GM23248 (cell line): ENCODE data around the gene PPFIA2. TPM values are rescaled to one million over a fixed set of nuclear protein-coding genes. Genes with fewer than 3 reads are reported as not detected.
A peak's percentile ranks its signal among the peaks of the same experiment; 100 is the strongest.

Source experiments
- DNase-seq: peaks from one replicate; pipeline ENCODE4 v3.0.0-alpha.2; 2015
- H2AFZ ChIP-seq: fragments of 200-600 bp; sonication (generic); 2 replicates; pipeline ENCODE4 v1.6.1; 2016; ENCODE audit warnings: antibody characterized with exemption
- H3F3A ChIP-seq: fragments of 200-600 bp; sonication (generic); 2 replicates; pipeline ENCODE4 v1.6.1; 2016; ENCODE audit warnings: mild to moderate bottlenecking, antibody characterized with exemption, mixed run types; ENCODE audit not compliant: insufficient read depth
- H3K27ac ChIP-seq: fragments of 200-600 bp; sonication (generic); 2 replicates; pipeline ENCODE4 v1.5.1; 2016; ENCODE audit warnings: mild to moderate bottlenecking
- H3K27me3 ChIP-seq: fragments of 200-600 bp; sonication (generic); replicated peaks from 2 replicates; pipeline ENCODE4 v1.6.1; 2016; ENCODE audit warnings: mild to moderate bottlenecking; ENCODE audit not compliant: insufficient read depth
- H3K36me3 ChIP-seq: fragments of 200-600 bp; sonication (generic); 2 replicates; pipeline ENCODE4 v1.6.1; 2016; ENCODE audit warnings: low read depth, mild to moderate bottlenecking
- H3K4me1 ChIP-seq: fragments of 200-600 bp; sonication (generic); 2 replicates; pipeline ENCODE4 v1.6.1; 2016; ENCODE audit warnings: mild to moderate bottlenecking; ENCODE audit not compliant: insufficient read depth
- H3K4me2 ChIP-seq: fragments of 200-600 bp; sonication (generic); one replicate; pipeline ENCODE4 v1.6.1; 2016; ENCODE audit warnings: mild to moderate bottlenecking; ENCODE audit not compliant: unreplicated experiment
- H3K4me3 ChIP-seq: fragments of 200-600 bp; sonication (generic); 2 replicates; pipeline ENCODE4 v1.5.1; 2016; ENCODE audit warnings: mild to moderate bottlenecking
- H3K79me2 ChIP-seq: fragments of 200-600 bp; sonication (generic); 2 replicates; pipeline ENCODE4 v1.6.1; 2016; ENCODE audit warnings: mild to moderate bottlenecking; ENCODE audit not compliant: insufficient read depth
- H3K9ac ChIP-seq: fragments of 200-600 bp; sonication (generic); 2 replicates; pipeline ENCODE4 v1.6.1; 2016; ENCODE audit warnings: mild to moderate bottlenecking
- H3K9me2 ChIP-seq: fragments of 200-600 bp; sonication (generic); 2 replicates; pipeline ENCODE4 v1.6.1; 2016; ENCODE audit warnings: mixed run types, mild to moderate bottlenecking, moderate library complexity; ENCODE audit not compliant: insufficient read depth
- H3K9me3 ChIP-seq: fragments of 200-600 bp; sonication (generic); one replicate; pipeline ENCODE4 v1.6.1; 2017; ENCODE audit warnings: low read depth
- H4K20me1 ChIP-seq: fragments of 200-600 bp; sonication (generic); 2 replicates; pipeline ENCODE4 v1.6.0; 2016; ENCODE audit not compliant: insufficient read depth
- EZH2 ChIP-seq: fragments of 200-600 bp; sonication (generic); IDR thresholded peaks from 2 replicates; pipeline ENCODE4 v1.6.1; 2018; ENCODE audit warnings: antibody characterized with exemption, mild to moderate bottlenecking; ENCODE audit not compliant: insufficient read depth, poor library complexity, severe bottlenecking
- EZH2phosphoT487 ChIP-seq: fragments of 200-600 bp; sonication (generic); IDR thresholded peaks from 2 replicates; pipeline ENCODE4 v1.6.1; 2018; ENCODE audit warnings: antibody characterized with exemption, moderate library complexity, mild to moderate bottlenecking, low read depth; ENCODE audit not compliant: insufficient read depth
- WGBS, 2 experiments: methylation state at CpG; one replicate each; pipeline ENCODE4 v1.1.6; 2015 to 2017; ENCODE audit warnings: low lambda C conversion rate in 2 of 2, low coverage in 1 of 2; ENCODE audit errors: missing lambda C conversion rate in 2 of 2; 5-methylcytosine and 5-hydroxymethylcytosine counted together
- in situ Hi-C: fragments of 300-500 bp; cut with MboI; formaldehyde crosslinking; loops from 2 replicates; pipeline ENCODE4 v1.15.0; 2020
- polyA plus RNA-seq: library from polyadenylated mRNA; unstranded; fragments of >200 nt; fragmentation: Nextera tagmentation; extraction: Ambion mirVana; gene quantifications from 2 replicates; pipeline ENCODE4 v1.2.1, GENCODE V29; 2016
- total RNA-seq: library from RNA; depleted of rRNA; stranded (reverse); fragments of >200 nt; shearing (Covaris generic); gene quantifications from 2 replicates; pipeline ENCODE4 v1.2.3, GENCODE V29; 2014

The PPFIA2 gene
- total and polyA plus RNA-seq, 2 experiments from 2014 or later = not detected

GRCh38 chr12:81792666-81793065, 33.5 kb upstream of the PPFIA2 start:
- in situ Hi-C loops = no loop called here
- no peak for DNase-seq
- no peaks in the 10 kb centered on the region for H3K9me2 ChIP-seq
- no peak overlapping the region for H2AFZ ChIP-seq
- H3K27me3 ChIP-seq = no peaks in the 10 kb centered on the region
- no peak for TF ChIP-seq EZH2
- TF ChIP-seq EZH2phosphoT487 = no peak
- no peaks in the 10 kb centered on the region for H3K4me1 ChIP-seq
- H3K9me3 ChIP-seq = no peaks in the 10 kb centered on the region
- H3K4me3 ChIP-seq = no peak overlapping the region
- H3K9ac ChIP-seq = no peak overlapping the region
- no peak overlapping the region for H3K27ac ChIP-seq
- no peaks in the 10 kb centered on the region for H3F3A ChIP-seq
- no peaks in the 10 kb centered on the region for H4K20me1 ChIP-seq
- no peaks in the 10 kb centered on the region for H3K36me3 ChIP-seq
- no peaks in the 10 kb centered on the region for H3K79me2 ChIP-seq
- WGBS, 2 experiments = 25 to 28% methylated on average over 2 of the region's 2 CpGs
- H3K4me2 ChIP-seq = no peak overlapping the region

GRCh38 chr12:81779216-81779615, 20.1 kb upstream of the PPFIA2 start:
- no peaks in the 10 kb centered on the region for H3K36me3 ChIP-seq
- H3K9ac ChIP-seq = no peak overlapping the region
- H3K4me3 ChIP-seq = no peak overlapping the region
- no peak for DNase-seq
- no peaks in the 10 kb centered on the region for H3K9me2 ChIP-seq
- H3K79me2 ChIP-seq = no peaks in the 10 kb centered on the region
- no peaks in the 10 kb centered on the region for H4K20me1 ChIP-seq
- H2AFZ ChIP-seq = no peak overlapping the region
- TF ChIP-seq EZH2 (no peak), EZH2phosphoT487 (no peak)
- no peaks in the 10 kb centered on the region for H3K27me3 ChIP-seq
- no peak overlapping the region for H3K27ac ChIP-seq
- no peaks in the 10 kb centered on the region for H3K9me3 ChIP-seq
- no peaks in the 10 kb centered on the region for H3K4me1 ChIP-seq
- in situ Hi-C loops = no loop called here
- H3K4me2 ChIP-seq = no peak overlapping the region
- no peaks in the 10 kb centered on the region for H3F3A ChIP-seq

- 44 to 55% methylated on average over 2 of the region's 2 CpGs for WGBS, 2 experiments
- in situ Hi-C loops = no loop called here
- Histone ChIP-seq H3F3A (no peaks in the 10 kb centered on the region), H4K20me1 (no peaks in the 10 kb centered on the region), H2AFZ (no peak overlapping the region), H3K4me3 (no peak overlapping the region), H3K36me3 (no peaks in the 10 kb centered on the region), H3K27me3 (no peaks in the 10 kb centered on the region), H3K27ac (no peak overlapping the region), H3K4me1 (no peaks in the 10 kb centered on the region), H3K9me3 (no peaks in the 10 kb centered on the region), H3K9ac (no peak overlapping the region), H3K4me2 (no peak overlapping the region), H3K9me2 (no peaks in the 10 kb centered on the region), H3K79me2 (no peaks in the 10 kb centered on the region)
- no peak for TF ChIP-seq EZH2
- no peak for TF ChIP-seq EZH2phosphoT487
- DNase-seq = no peak
Measured at GRCh38 chr12:81778719-81779118, 19.6 kb upstream of the PPFIA2 start.

GRCh38 chr12:81758421-81759189, 545 bp downstream of the PPFIA2 start:
- peak; percentile 41 for DNase-seq
- H3K36me3 ChIP-seq = no peaks in the 10 kb centered on the region
- peaks cover 39% of the 10 kb centered on the region for H3K27me3 ChIP-seq
- H2AFZ ChIP-seq = peak overlapping the region; percentile 84
- no peaks in the 10 kb centered on the region for H4K20me1 ChIP-seq
- H3K4me2 ChIP-seq = peak overlapping the region; percentile 76
- no peaks in the 10 kb centered on the region for H3K9me3 ChIP-seq
- in situ Hi-C loops = no loop called here
- no peak for TF ChIP-seq EZH2phosphoT487
- TF ChIP-seq EZH2 = no peak
- no peaks in the 10 kb centered on the region for H3F3A ChIP-seq
- no peaks in the 10 kb centered on the region for H3K79me2 ChIP-seq
- peak overlapping the region; percentile 72 for H3K4me3 ChIP-seq
- H3K27ac ChIP-seq = no peak overlapping the region
- H3K4me1 ChIP-seq = no peaks in the 10 kb centered on the region
- WGBS, 2 experiments = 2% methylated on average over 42 to 50 of the region's 50 CpGs
- H3K9me2 ChIP-seq = no peaks in the 10 kb centered on the region
- H3K9ac ChIP-seq = no peak overlapping the region
